H9 (cell line): ENCODE results near the gene RMND5A. TPM values are rescaled to one million over a fixed set of nuclear protein-coding genes. Genes with fewer than 3 reads are reported as not detected.
A peak's percentile ranks its signal among the peaks of the same experiment; 100 is the strongest.

Source experiments
- DNase-seq: peaks from one replicate; pipeline ENCODE4 v3.0.0-alpha.2; 2017
- H2AFZ ChIP-seq: one replicate; pipeline ENCODE4 v1.6.1; 2013; ENCODE audit warnings: mild to moderate bottlenecking, low read length, control low read depth, moderate library complexity
- H2AK5ac ChIP-seq: 2 replicates; pipeline ENCODE4 v1.6.1; 2013; ENCODE audit warnings: low read length, control low read depth, mixed read lengths; ENCODE audit not compliant: insufficient read length
- H2BK120ac ChIP-seq: one replicate; pipeline ENCODE4 v1.6.1; 2013; ENCODE audit warnings: low read depth, mild to moderate bottlenecking, low read length, control low read depth, inconsistent platforms; ENCODE audit not compliant: poor library complexity, severe bottlenecking
- H2BK12ac ChIP-seq: 2 replicates; pipeline ENCODE4 v1.6.1; 2013; ENCODE audit warnings: low read length, control low read depth, mixed read lengths, low read depth; ENCODE audit not compliant: insufficient read length
- H2BK15ac ChIP-seq: 2 replicates; pipeline ENCODE4 v1.6.1; 2013; ENCODE audit warnings: low read depth, low read length, control low read depth
- H2BK20ac ChIP-seq: one replicate; pipeline ENCODE4 v1.6.1; 2013; ENCODE audit warnings: low read depth, mild to moderate bottlenecking, low read length, control low read depth, inconsistent platforms; ENCODE audit not compliant: poor library complexity, severe bottlenecking
- H2BK5ac ChIP-seq: 2 replicates; pipeline ENCODE4 v1.6.1; 2013; ENCODE audit warnings: low read length, control low read depth, mixed read lengths; ENCODE audit not compliant: insufficient read length
- H3K14ac ChIP-seq: 2 replicates; pipeline ENCODE4 v1.6.1; 2013; ENCODE audit warnings: low read length, control low read depth; ENCODE audit not compliant: insufficient read depth
- H3K18ac ChIP-seq: 2 replicates; pipeline ENCODE4 v1.6.1; 2013; ENCODE audit warnings: low read depth, mild to moderate bottlenecking, mixed read lengths, low read length, control low read depth; ENCODE audit not compliant: insufficient read length
- H3K23ac ChIP-seq: 2 replicates; pipeline ENCODE4 v1.6.1; 2013; ENCODE audit warnings: low read length, control low read depth, mixed read lengths, low read depth; ENCODE audit not compliant: insufficient read length
- H3K23me2 ChIP-seq: 2 replicates; pipeline ENCODE4 v1.6.1; 2013; ENCODE audit warnings: low read depth, mild to moderate bottlenecking, mixed read lengths, low read length, control low read depth; ENCODE audit not compliant: insufficient read length, poor library complexity, severe bottlenecking
- H3K27ac ChIP-seq: 2 replicates; pipeline ENCODE4 v1.5.1; 2013; ENCODE audit warnings: low read length, control low read depth, mixed read lengths, low read depth; ENCODE audit not compliant: insufficient read length
- H3K27me3 ChIP-seq: 2 replicates; pipeline ENCODE4 v1.6.1; 2013; ENCODE audit warnings: low read length, control low read depth, inconsistent platforms; ENCODE audit not compliant: insufficient read depth
- H3K4ac ChIP-seq: 2 replicates; pipeline ENCODE4 v1.6.1; 2013; ENCODE audit warnings: low read depth, mild to moderate bottlenecking, control low read depth, inconsistent platforms, low read length, moderate library complexity
- H3K4me1 ChIP-seq: 2 replicates; pipeline ENCODE4 v1.6.1; 2013; ENCODE audit warnings: low read length, control low read depth, inconsistent platforms; ENCODE audit not compliant: insufficient read depth
- H3K4me2 ChIP-seq: 2 replicates; pipeline ENCODE4 v1.6.1; 2013; ENCODE audit warnings: low read length, control low read depth, mixed read lengths; ENCODE audit not compliant: insufficient read length, insufficient read depth
- H3K56ac ChIP-seq: 2 replicates; pipeline ENCODE4 v1.6.1; 2013; ENCODE audit warnings: low read depth, mild to moderate bottlenecking, mixed read lengths, low read length, control low read depth; ENCODE audit not compliant: insufficient read length
- H3K79me1 ChIP-seq: 2 replicates; pipeline ENCODE4 v1.6.1; 2013; ENCODE audit warnings: low read depth, mild to moderate bottlenecking, moderate library complexity, low read length, control low read depth, inconsistent platforms; ENCODE audit not compliant: insufficient read depth, poor library complexity, severe bottlenecking
- H3K79me2 ChIP-seq: 2 replicates; pipeline ENCODE4 v1.6.1; 2013; ENCODE audit warnings: low read length, control low read depth, inconsistent platforms; ENCODE audit not compliant: insufficient read depth
- H3K9ac ChIP-seq: 2 replicates; pipeline ENCODE4 v1.6.1; 2013; ENCODE audit warnings: low read length, control low read depth, mixed read lengths; ENCODE audit not compliant: insufficient read length; ENCODE audit errors: extremely low read depth
- H3K9me3 ChIP-seq: one replicate; pipeline ENCODE4 v1.6.1; 2013; ENCODE audit warnings: low read depth, low read length, inconsistent platforms; ENCODE audit not compliant: control insufficient read depth
- H3T11ph ChIP-seq: one replicate; pipeline ENCODE4 v1.6.1; 2013; ENCODE audit warnings: mild to moderate bottlenecking, low read length, control low read depth, inconsistent platforms
- H4K20me1 ChIP-seq: one replicate; pipeline ENCODE4 v1.6.1; 2013; ENCODE audit not compliant: control insufficient read depth, insufficient read length, insufficient read depth
- H4K5ac ChIP-seq: 2 replicates; pipeline ENCODE4 v1.6.1; 2013; ENCODE audit warnings: low read depth, mild to moderate bottlenecking, mixed read lengths, low read length, control low read depth; ENCODE audit not compliant: insufficient read length
- H4K8ac ChIP-seq: replicated peaks from 2 replicates; pipeline ENCODE4 v1.6.1; 2013; ENCODE audit warnings: low read length, control low read depth, mixed read lengths, low read depth; ENCODE audit not compliant: insufficient read length
- H4K91ac ChIP-seq: 2 replicates; pipeline ENCODE4 v1.6.1; 2013; ENCODE audit warnings: low read depth, mild to moderate bottlenecking, moderate library complexity, mixed read lengths, low read length, control low read depth; ENCODE audit not compliant: insufficient read length
- H3K27ac Mint-ChIP-seq, 3 experiments: 2 replicates in 2 of 3; 3 replicates in 1 of 3; pipeline ENCODE4 v1.8.0; 2020 to 2021; ENCODE audit warnings: mixed read lengths in 3 of 3, mild to moderate bottlenecking in 1 of 3, moderate library complexity in 1 of 3
- H3K27me3 Mint-ChIP-seq: 2 replicates; pipeline ENCODE4 v1.8.0; 2021; ENCODE audit warnings: low read depth, mild to moderate bottlenecking, moderate library complexity, mixed read lengths
- H3K36me3 Mint-ChIP-seq, 3 experiments: 2 replicates in 2 of 3; 3 replicates in 1 of 3; pipeline ENCODE4 v1.8.0; 2020 to 2021; ENCODE audit warnings: low read depth in 3 of 3, mixed read lengths in 3 of 3; ENCODE audit not compliant: insufficient read depth in 1 of 3
- H3K4me1 Mint-ChIP-seq, 2 experiments: 2 replicates each; pipeline ENCODE4 v1.8.0; 2020; ENCODE audit warnings: mixed read lengths in 2 of 2
- H3K4me3 Mint-ChIP-seq, 2 experiments: 2 replicates in 1 of 2; 3 replicates in 1 of 2; pipeline ENCODE4 v1.8.0; 2020 to 2021; ENCODE audit warnings: mild to moderate bottlenecking in 2 of 2, mixed read lengths in 2 of 2, moderate library complexity in 1 of 2
- H3K9me3 Mint-ChIP-seq, 2 experiments: 2 replicates in 1 of 2; 3 replicates in 1 of 2; pipeline ENCODE4 v1.8.0; 2020; ENCODE audit warnings: mild to moderate bottlenecking in 2 of 2, mixed read lengths in 2 of 2, moderate library complexity in 1 of 2
- WGBS: extraction: QIAGEN DNeasy Blood & Tissue Kit; methylation state at CpG from one replicate; pipeline ENCODE4 v1.1.7; 2013; ENCODE audit warnings: missing lambda C conversion rate, low lambda C conversion rate, mixed read lengths; ENCODE audit not compliant: insufficient read length; ENCODE audit errors: extremely low coverage; 5-methylcytosine and 5-hydroxymethylcytosine counted together
- total RNA-seq: library from RNA; stranded (reverse); gene quantifications from 2 replicates; pipeline ENCODE4 v1.2.1, GENCODE V29; 2021
- TF ChIP-seq, protein P1 (sequence below): fragments of 200-600 bp; sonication (generic); conservative IDR thresholded peaks from 3 replicates; pipeline ENCODE4 v1.8.0; 2021; ENCODE audit warnings: antibody characterized with exemption, mild to moderate bottlenecking

The RMND5A gene
- total RNA-seq, 1 experiment from 2014 or later = 48.8 TPM

DNA sequence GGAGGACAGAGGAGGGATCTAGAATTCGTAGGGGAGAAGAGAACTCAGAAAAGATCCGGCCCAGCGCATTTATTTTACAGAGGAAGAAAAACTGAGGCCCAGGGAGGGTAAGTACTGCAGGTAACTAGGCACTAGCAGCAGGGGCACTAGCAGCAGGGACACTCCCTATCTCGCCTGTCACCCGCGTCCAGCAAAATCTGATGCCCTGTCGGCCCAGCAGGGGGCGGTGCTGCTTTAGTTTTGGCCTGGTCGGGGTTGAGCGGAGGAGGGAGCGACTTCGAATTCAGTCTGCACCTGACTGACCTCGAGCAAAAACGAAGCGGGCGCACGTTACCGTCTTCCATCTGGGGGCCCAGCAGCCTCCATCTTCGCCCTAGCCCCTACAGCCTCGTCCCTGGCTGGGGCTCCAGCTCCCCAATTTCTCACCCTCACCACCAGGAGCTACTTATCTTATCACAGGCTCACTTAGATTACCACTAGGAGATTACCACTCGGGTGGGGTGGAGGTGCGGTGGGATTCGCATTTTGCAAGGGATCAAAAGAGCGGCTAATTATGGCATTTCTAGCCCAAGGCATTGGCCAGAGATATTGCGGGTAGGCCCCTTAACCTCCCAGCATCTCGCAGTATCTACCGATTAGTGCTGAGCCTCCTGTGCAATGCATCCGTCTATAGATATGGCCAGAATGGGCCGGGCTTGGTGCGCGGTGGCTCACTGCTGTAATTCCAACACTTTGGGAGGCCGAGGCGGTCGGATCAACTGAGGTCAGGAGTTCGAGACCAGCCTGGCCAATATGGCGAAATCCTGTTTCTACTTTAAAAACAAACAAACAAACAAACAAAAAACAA lies 88.4 kb downstream of the RMND5A start:
- Histone ChIP-seq H4K91ac (no peak overlapping the region), H3K9me3 (no peaks in the 10 kb centered on the region), H4K5ac (no peak overlapping the region), H3K4ac (no peak overlapping the region), H3K9ac (no peak overlapping the region), H3K79me1 (no peaks in the 10 kb centered on the region), H3K79me2 (no peaks in the 10 kb centered on the region), H2AK5ac (no peak overlapping the region), H3K56ac (no peak overlapping the region), H4K20me1 (no peaks in the 10 kb centered on the region), H3K4me1 (peaks cover 3% of the 10 kb centered on the region; the same call in 1 of the 2 replicates), H2AFZ (no peak overlapping the region), H3K4me2 (peak overlapping the region; percentile 77), H2BK120ac (no peak overlapping the region), H3K14ac (no peak overlapping the region), H2BK12ac (no peak overlapping the region), H3K23ac (no peak overlapping the region), H4K8ac (no peak overlapping the region), H3K27ac (no peak overlapping the region), H3K18ac (no peak overlapping the region), H2BK20ac (no peak overlapping the region), H2BK15ac (no peak overlapping the region), H2BK5ac (no peak overlapping the region), H3K23me2 (peaks cover 10% of the 10 kb centered on the region), H3T11ph (no peak overlapping the region), H3K27me3 (no peaks in the 10 kb centered on the region; the same call in 1 of the 2 replicates)
- Mint-ChIP-seq H3K27ac (no peak overlapping the region), H3K4me1 (peaks cover 11 to 15% of the 10 kb centered on the region in 2 experiments), H3K4me3 (peak overlapping the region; percentile 77 to 90), H3K36me3 (no peaks in the 10 kb centered on the region; a peak in 1 of 7 replicates), H3K27me3 (peaks cover 44% of the 10 kb centered on the region), H3K9me3 (no peaks in the 10 kb centered on the region)
- no CpG with 5 or more reads among the region's 36 CpGs for WGBS
- DNase-seq = peak; percentile 95
- TF ChIP-seq, protein P1, sequence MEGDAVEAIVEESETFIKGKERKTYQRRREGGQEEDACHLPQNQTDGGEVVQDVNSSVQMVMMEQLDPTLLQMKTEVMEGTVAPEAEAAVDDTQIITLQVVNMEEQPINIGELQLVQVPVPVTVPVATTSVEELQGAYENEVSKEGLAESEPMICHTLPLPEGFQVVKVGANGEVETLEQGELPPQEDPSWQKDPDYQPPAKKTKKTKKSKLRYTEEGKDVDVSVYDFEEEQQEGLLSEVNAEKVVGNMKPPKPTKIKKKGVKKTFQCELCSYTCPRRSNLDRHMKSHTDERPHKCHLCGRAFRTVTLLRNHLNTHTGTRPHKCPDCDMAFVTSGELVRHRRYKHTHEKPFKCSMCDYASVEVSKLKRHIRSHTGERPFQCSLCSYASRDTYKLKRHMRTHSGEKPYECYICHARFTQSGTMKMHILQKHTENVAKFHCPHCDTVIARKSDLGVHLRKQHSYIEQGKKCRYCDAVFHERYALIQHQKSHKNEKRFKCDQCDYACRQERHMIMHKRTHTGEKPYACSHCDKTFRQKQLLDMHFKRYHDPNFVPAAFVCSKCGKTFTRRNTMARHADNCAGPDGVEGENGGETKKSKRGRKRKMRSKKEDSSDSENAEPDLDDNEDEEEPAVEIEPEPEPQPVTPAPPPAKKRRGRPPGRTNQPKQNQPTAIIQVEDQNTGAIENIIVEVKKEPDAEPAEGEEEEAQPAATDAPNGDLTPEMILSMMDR = peak; percentile 92
